Measurements from ENCODE around the gene UTS2B.

The UTS2B gene

GRCh38 chr3:191348098-191348497 is 17.8 kb upstream of the UTS2B start:
- no peaks in the 10 kb centered on the region for H3K27me3 Mint-ChIP-seq (ENCODE audit: low read depth)
- TF ChIP-seq, protein P1, sequence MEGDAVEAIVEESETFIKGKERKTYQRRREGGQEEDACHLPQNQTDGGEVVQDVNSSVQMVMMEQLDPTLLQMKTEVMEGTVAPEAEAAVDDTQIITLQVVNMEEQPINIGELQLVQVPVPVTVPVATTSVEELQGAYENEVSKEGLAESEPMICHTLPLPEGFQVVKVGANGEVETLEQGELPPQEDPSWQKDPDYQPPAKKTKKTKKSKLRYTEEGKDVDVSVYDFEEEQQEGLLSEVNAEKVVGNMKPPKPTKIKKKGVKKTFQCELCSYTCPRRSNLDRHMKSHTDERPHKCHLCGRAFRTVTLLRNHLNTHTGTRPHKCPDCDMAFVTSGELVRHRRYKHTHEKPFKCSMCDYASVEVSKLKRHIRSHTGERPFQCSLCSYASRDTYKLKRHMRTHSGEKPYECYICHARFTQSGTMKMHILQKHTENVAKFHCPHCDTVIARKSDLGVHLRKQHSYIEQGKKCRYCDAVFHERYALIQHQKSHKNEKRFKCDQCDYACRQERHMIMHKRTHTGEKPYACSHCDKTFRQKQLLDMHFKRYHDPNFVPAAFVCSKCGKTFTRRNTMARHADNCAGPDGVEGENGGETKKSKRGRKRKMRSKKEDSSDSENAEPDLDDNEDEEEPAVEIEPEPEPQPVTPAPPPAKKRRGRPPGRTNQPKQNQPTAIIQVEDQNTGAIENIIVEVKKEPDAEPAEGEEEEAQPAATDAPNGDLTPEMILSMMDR (IDR thresholded peaks at IDR 0.05; ENCODE audit: unreplicated experiment in 3 of 3), result no peak
- no peak overlapping the region for H3K4me3 Mint-ChIP-seq
- H3K36me3 Mint-ChIP-seq (ENCODE audit: low read depth), result no peaks in the 10 kb centered on the region
- peaks cover 16% of the 10 kb centered on the region for H3K4me1 Mint-ChIP-seq
- no peak overlapping the region for H3K27ac Mint-ChIP-seq
- H3K9me3 Mint-ChIP-seq, result no peaks in the 10 kb centered on the region

- TF ChIP-seq, protein P1 (IDR thresholded peaks at IDR 0.05; ENCODE audit: unreplicated experiment in 3 of 3), result no peak
- Mint-ChIP-seq H3K27me3 (ENCODE audit: low read depth) (no peaks in the 10 kb centered on the region), H3K4me3 (no peak overlapping the region), H3K27ac (no peak overlapping the region), H3K4me1 (peaks cover 16% of the 10 kb centered on the region), H3K36me3 (ENCODE audit: low read depth) (no peaks in the 10 kb centered on the region), H3K9me3 (no peaks in the 10 kb centered on the region)
Measured at GRCh38 chr3:191347228-191347627, 16.9 kb upstream of the UTS2B start.

- TF ChIP-seq, protein P1 (IDR thresholded peaks at IDR 0.05; ENCODE audit: unreplicated experiment in 3 of 3), result no peak
- no peak overlapping the region for H3K27ac Mint-ChIP-seq
- no peaks in the 10 kb centered on the region for H3K27me3 Mint-ChIP-seq (ENCODE audit: low read depth)
- no peaks in the 10 kb centered on the region for H3K9me3 Mint-ChIP-seq
- peaks cover 9% of the 10 kb centered on the region for H3K4me1 Mint-ChIP-seq
- H3K4me3 Mint-ChIP-seq, result no peak overlapping the region
- no peaks in the 10 kb centered on the region for H3K36me3 Mint-ChIP-seq (ENCODE audit: low read depth)
Measured at GRCh38 chr3:191345334-191345733, 15.0 kb upstream of the UTS2B start.

DNA sequence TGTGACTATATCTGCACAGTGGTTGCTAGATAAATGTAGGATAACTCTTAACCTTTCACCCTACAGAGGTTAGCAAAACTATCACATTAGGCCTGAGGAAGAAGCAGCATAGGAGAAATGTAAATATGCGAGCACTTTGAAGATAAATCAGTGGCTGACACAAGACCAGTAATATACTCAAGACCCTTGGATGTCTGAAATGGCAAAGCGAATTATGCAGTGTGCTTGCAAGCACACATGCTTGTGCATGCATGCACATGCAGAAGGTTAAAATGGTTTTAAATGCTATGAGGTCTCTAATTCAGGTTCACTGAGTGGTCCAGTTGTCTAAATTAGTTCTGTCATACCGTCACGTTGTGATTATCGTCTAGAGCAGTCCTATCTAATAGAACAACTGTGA is 13.6 kb upstream of the UTS2B start:
- Mint-ChIP-seq H3K27me3 (ENCODE audit: low read depth) (no peaks in the 10 kb centered on the region), H3K4me1 (peaks cover 8% of the 10 kb centered on the region), H3K4me3 (no peak overlapping the region), H3K9me3 (no peaks in the 10 kb centered on the region), H3K27ac (peak overlapping the region in 1 of 3 experiments; percentile 9), H3K36me3 (ENCODE audit: low read depth) (no peaks in the 10 kb centered on the region)
- TF ChIP-seq, protein P1 (IDR thresholded peaks at IDR 0.05; ENCODE audit: unreplicated experiment in 3 of 3), result no peak

- Mint-ChIP-seq H3K27me3 (ENCODE audit: low read depth) (no peaks in the 10 kb centered on the region), H3K4me1 (peaks cover 8% of the 10 kb centered on the region)
Measured at GRCh38 chr3:191343115-191343514, 12.8 kb upstream of the UTS2B start.

DNA sequence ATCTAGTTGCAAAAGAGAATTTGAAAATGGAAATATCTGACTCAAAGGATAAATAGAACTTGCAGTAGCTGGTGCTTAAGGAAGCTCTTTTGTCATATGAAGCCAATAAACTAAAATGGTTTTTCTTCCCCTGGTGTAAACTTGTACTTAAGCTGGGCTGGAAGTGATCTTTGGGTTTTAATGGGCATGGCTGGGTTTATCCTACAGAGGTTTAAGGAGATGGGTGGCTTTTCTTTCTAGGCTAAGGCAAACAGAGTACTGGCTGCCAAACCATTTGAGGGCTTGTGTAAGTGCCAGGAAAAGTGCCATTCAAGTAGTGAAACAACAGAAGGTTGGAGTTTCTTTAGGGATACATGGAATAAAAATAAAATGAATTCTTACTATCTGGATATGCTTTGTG is 12.1 kb upstream of the UTS2B start:
- Mint-ChIP-seq H3K27ac (no peak overlapping the region), H3K9me3 (no peaks in the 10 kb centered on the region), H3K36me3 (ENCODE audit: low read depth) (no peaks in the 10 kb centered on the region), H3K27me3 (ENCODE audit: low read depth) (no peaks in the 10 kb centered on the region), H3K4me3 (no peak overlapping the region), H3K4me1 (peaks cover 8% of the 10 kb centered on the region)
- TF ChIP-seq, protein P1 (IDR thresholded peaks at IDR 0.05; ENCODE audit: unreplicated experiment in 3 of 3), result no peak

More at GRCh38 chr3:191343115-191343514, 12.8 kb upstream of the UTS2B start:
- no peaks in the 10 kb centered on the region for H3K36me3 Mint-ChIP-seq (ENCODE audit: low read depth)
- TF ChIP-seq, protein P1 (IDR thresholded peaks at IDR 0.05; ENCODE audit: unreplicated experiment in 3 of 3), result no peak
- H3K9me3 Mint-ChIP-seq, result no peaks in the 10 kb centered on the region
- H3K27ac Mint-ChIP-seq, result peak overlapping the region in 1 of 3 experiments; percentile 39
- H3K4me3 Mint-ChIP-seq, result no peak overlapping the region

All from nephron (organoid).